Measurements from ENCODE around the gene MED17.

The MED17 gene

GRCh38 chr11:93775289-93775688 is 8.8 kb upstream of the MED17 start:
- H3K36me3 ChIP-seq (ENCODE audit: insufficient read depth, low read length) = no peaks in the 10 kb centered on the region; the same call in 1 of the 2 replicates
- H3K79me2 ChIP-seq (ENCODE audit: control insufficient read depth, insufficient read depth, low read length, unreplicated experiment) = no peaks in the 10 kb centered on the region
- no peak overlapping the region for H2AFZ ChIP-seq (ENCODE audit: low read length, unreplicated experiment)
- no peak overlapping the region for H3K27ac ChIP-seq (ENCODE audit: low read depth, low read length)
- no peaks in the 10 kb centered on the region for H3K4me1 ChIP-seq (ENCODE audit: control insufficient read depth, insufficient read depth, low read length, unreplicated experiment)
- H3K27me3 ChIP-seq (ENCODE audit: insufficient read depth, low read length) = no peaks in the 10 kb centered on the region
- no peak overlapping the region for H3K4me3 ChIP-seq (ENCODE audit: low read depth, low read length)

DNA sequence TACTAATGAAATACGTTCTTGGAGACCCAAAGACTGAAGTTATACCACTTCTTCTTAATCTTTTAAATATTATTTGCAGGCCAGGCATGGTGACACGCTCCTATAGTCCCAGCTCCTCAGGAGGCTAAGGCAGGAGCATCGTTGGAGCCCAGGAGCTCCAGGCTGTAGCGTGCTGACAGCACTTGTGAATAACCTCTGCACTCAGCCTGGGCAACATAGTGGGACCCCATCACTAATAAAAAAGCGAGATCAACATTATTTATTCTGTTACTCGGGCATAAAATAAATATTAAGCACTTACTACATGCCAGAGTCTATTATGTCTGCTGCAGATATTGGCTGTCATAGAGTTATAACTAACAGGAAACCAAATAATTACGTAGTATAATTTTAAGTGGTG is 720 bp upstream of the MED17 start:
- H3K27me3 ChIP-seq (ENCODE audit: insufficient read depth, low read length) = no peaks in the 10 kb centered on the region
- H3K4me3 ChIP-seq (ENCODE audit: low read depth, low read length) = peak overlapping the region; percentile 95
- H3K27ac ChIP-seq (ENCODE audit: low read depth, low read length) = no peak overlapping the region
- H2AFZ ChIP-seq (ENCODE audit: low read length, unreplicated experiment) = no peak overlapping the region
- peaks cover 20% of the 10 kb centered on the region for H3K4me1 ChIP-seq (ENCODE audit: control insufficient read depth, insufficient read depth, low read length, unreplicated experiment)
- no peaks in the 10 kb centered on the region; the same call in 1 of the 2 replicates for H3K36me3 ChIP-seq (ENCODE audit: insufficient read depth, low read length)
- H3K79me2 ChIP-seq (ENCODE audit: control insufficient read depth, insufficient read depth, low read length, unreplicated experiment) = peaks cover 41% of the 10 kb centered on the region

DNA sequence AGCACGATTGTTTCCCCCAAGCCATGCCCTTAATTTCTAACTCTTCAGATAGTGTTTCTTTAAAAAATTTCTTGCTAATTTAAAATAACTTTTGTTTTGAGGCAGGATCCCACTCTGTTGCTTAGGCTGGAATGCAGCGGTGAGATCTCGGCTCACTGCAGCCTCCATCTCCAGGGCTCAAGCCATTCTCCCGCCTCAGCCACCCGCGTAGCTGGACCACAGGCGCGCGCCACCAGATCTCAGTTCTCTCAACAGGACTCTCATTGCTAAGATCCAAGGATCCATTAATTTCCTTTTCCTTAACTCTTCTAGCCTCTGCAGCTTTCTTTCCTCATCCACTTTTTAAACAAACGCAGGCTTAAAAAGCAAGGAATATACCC is 327 bp upstream of the MED17 start:
- H2AFZ ChIP-seq (ENCODE audit: low read length, unreplicated experiment) = peak overlapping the region; percentile 61
- peak overlapping the region; percentile 69 for H3K27ac ChIP-seq (ENCODE audit: low read depth, low read length)
- no peaks in the 10 kb centered on the region; the same call in none of the 2 replicates for H3K36me3 ChIP-seq (ENCODE audit: insufficient read depth, low read length)
- no peaks in the 10 kb centered on the region for H3K27me3 ChIP-seq (ENCODE audit: insufficient read depth, low read length)
- peak overlapping the region; percentile 95 for H3K4me3 ChIP-seq (ENCODE audit: low read depth, low read length)
- H3K4me1 ChIP-seq (ENCODE audit: control insufficient read depth, insufficient read depth, low read length, unreplicated experiment) = peaks cover 20% of the 10 kb centered on the region
- H3K79me2 ChIP-seq (ENCODE audit: control insufficient read depth, insufficient read depth, low read length, unreplicated experiment) = peaks cover 43% of the 10 kb centered on the region

- Histone ChIP-seq H3K27me3 (ENCODE audit: insufficient read depth, low read length) (no peaks in the 10 kb centered on the region), H3K4me3 (ENCODE audit: low read depth, low read length) (peak overlapping the region; percentile 95), H3K4me1 (ENCODE audit: control insufficient read depth, insufficient read depth, low read length, unreplicated experiment) (peaks cover 20% of the 10 kb centered on the region), H3K79me2 (ENCODE audit: control insufficient read depth, insufficient read depth, low read length, unreplicated experiment) (peaks cover 55% of the 10 kb centered on the region), H3K36me3 (ENCODE audit: insufficient read depth, low read length) (peaks cover 7% of the 10 kb centered on the region), H3K27ac (ENCODE audit: low read depth, low read length) (peak overlapping the region; percentile 69; the same call in 1 of the 2 replicates), H2AFZ (ENCODE audit: low read length, unreplicated experiment) (peak overlapping the region; percentile 35)
Observed at GRCh38 chr11:93784935-93785360, 866 bp downstream of the MED17 start.

DNA sequence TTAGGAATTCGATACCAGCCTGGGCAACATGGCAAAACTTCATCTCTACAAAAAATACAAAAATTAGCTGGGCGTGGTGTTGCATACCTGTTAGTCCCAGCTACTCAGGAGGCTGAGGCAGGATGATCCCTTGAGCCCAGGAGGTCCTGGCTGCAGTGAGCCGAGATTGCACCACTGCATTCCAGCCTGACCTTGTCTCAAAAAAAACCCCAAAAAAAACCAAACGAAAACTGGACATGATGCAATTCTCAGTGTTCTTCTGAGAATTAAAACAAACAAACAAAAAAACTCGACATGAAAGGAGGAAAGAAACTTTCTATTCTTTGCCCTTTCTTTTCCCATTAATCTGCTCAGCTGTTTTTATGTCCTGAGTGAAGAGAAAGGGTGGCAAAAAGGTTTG is 7.4 kb downstream of the MED17 start:
- no peak overlapping the region for H2AFZ ChIP-seq (ENCODE audit: low read length, unreplicated experiment)
- no peak overlapping the region for H3K4me3 ChIP-seq (ENCODE audit: low read depth, low read length)
- H3K36me3 ChIP-seq (ENCODE audit: insufficient read depth, low read length) = peaks cover 53% of the 10 kb centered on the region
- H3K79me2 ChIP-seq (ENCODE audit: control insufficient read depth, insufficient read depth, low read length, unreplicated experiment) = peaks cover 34% of the 10 kb centered on the region
- H3K27me3 ChIP-seq (ENCODE audit: insufficient read depth, low read length) = no peaks in the 10 kb centered on the region
- H3K4me1 ChIP-seq (ENCODE audit: control insufficient read depth, insufficient read depth, low read length, unreplicated experiment) = peaks cover 12% of the 10 kb centered on the region
- no peak overlapping the region for H3K27ac ChIP-seq (ENCODE audit: low read depth, low read length)

DNA sequence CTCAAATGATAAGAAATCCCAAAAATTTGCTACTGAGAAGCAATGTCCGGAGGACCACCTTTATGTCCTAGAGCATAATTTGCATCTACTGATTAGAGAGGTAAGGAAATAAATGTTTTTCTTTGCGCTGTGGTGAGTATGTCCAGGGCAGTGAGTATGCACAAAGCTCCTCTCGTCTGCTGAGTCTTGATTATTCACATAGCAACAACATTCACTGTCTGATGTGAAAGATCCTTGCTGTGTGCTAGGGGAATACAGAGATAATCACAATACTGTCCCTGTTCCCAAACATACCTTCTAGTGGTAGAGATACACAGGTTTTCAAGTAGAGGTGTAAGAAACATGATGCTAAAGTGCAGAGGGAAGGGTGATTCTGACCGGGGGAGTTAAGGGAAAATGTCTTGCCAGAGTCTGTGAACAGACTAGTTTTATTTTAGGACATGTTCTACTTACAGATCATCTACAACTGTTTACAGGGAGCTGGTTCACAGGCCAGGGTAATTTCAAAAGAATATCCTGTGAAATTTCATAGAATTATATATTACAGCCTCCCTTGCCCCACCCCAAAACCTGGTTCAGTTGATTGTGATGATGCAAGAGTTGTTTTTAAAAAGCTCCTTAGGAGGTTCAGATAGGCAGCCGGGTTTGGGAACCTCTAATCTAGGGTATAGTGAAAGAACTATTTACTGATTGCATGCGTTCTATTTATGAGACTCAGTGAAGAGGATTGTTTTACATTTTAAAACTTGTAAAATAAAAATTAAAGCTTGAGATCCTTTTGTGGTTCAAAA is 12.6 kb downstream of the MED17 start:
- H3K4me3 ChIP-seq (ENCODE audit: low read depth, low read length) = no peak overlapping the region
- H3K79me2 ChIP-seq (ENCODE audit: control insufficient read depth, insufficient read depth, low read length, unreplicated experiment) = no peaks in the 10 kb centered on the region
- H2AFZ ChIP-seq (ENCODE audit: low read length, unreplicated experiment) = no peak overlapping the region
- no peaks in the 10 kb centered on the region for H3K4me1 ChIP-seq (ENCODE audit: control insufficient read depth, insufficient read depth, low read length, unreplicated experiment)
- H3K27ac ChIP-seq (ENCODE audit: low read depth, low read length) = no peak overlapping the region
- H3K36me3 ChIP-seq (ENCODE audit: insufficient read depth, low read length) = peaks cover 55% of the 10 kb centered on the region
- H3K27me3 ChIP-seq (ENCODE audit: insufficient read depth, low read length) = no peaks in the 10 kb centered on the region

DNA sequence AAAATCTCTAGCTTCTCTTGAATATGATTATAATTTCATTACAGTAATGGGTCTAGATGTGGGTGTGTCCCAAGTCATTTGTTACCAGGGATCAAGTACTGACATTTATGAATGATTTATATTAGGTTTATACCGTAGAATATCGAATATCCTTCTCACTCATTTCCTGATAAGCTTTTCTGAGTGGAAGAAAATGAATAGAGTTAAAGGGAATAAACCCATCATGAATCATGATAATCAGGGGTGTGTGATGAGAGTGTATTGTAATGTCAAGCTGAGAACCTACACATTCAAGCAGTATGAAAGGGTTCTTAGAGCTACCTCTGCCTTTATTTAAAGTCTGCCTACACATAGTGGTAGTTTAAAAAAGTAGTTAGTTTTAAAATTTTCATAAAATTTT is 17.3 kb downstream of the MED17 start:
- Histone ChIP-seq H2AFZ (ENCODE audit: low read length, unreplicated experiment) (no peak overlapping the region), H3K27me3 (ENCODE audit: insufficient read depth, low read length) (no peaks in the 10 kb centered on the region), H3K79me2 (ENCODE audit: control insufficient read depth, insufficient read depth, low read length, unreplicated experiment) (no peaks in the 10 kb centered on the region), H3K4me3 (ENCODE audit: low read depth, low read length) (no peak overlapping the region), H3K27ac (ENCODE audit: low read depth, low read length) (no peak overlapping the region), H3K36me3 (ENCODE audit: insufficient read depth, low read length) (peaks cover 36% of the 10 kb centered on the region), H3K4me1 (ENCODE audit: control insufficient read depth, insufficient read depth, low read length, unreplicated experiment) (no peaks in the 10 kb centered on the region)

GRCh38 chr11:93804879-93805278 is 20.8 kb downstream of the MED17 start:
- Histone ChIP-seq H3K27me3 (ENCODE audit: insufficient read depth, low read length) (no peaks in the 10 kb centered on the region), H3K36me3 (ENCODE audit: insufficient read depth, low read length) (peaks cover 35% of the 10 kb centered on the region), H3K4me3 (ENCODE audit: low read depth, low read length) (no peak overlapping the region), H2AFZ (ENCODE audit: low read length, unreplicated experiment) (no peak overlapping the region), H3K4me1 (ENCODE audit: control insufficient read depth, insufficient read depth, low read length, unreplicated experiment) (no peaks in the 10 kb centered on the region), H3K79me2 (ENCODE audit: control insufficient read depth, insufficient read depth, low read length, unreplicated experiment) (no peaks in the 10 kb centered on the region), H3K27ac (ENCODE audit: low read depth, low read length) (no peak overlapping the region)

DNA sequence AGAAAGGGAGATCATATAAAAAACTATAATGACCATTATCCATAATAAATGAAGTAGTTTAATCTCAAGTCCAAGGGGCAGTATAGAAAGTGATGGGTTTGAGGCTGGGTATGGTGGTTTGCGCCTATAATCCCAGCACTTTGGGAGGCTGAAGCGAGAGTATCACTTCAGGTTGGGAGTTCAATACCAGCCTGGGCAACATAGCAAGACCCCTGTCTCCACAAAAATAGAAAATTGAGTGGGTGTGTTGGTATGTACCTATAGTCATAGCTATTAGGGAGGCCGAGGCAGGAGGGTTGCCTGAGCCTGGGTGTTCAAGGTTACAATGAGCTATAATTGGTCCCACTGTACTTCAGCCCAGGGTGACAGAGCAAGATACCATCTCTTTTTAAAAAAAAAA is 23.9 kb downstream of the MED17 start:
- Histone ChIP-seq H3K27ac (ENCODE audit: low read depth, low read length) (no peak overlapping the region), H2AFZ (ENCODE audit: low read length, unreplicated experiment) (no peak overlapping the region), H3K79me2 (ENCODE audit: control insufficient read depth, insufficient read depth, low read length, unreplicated experiment) (no peaks in the 10 kb centered on the region), H3K36me3 (ENCODE audit: insufficient read depth, low read length) (peaks cover 39% of the 10 kb centered on the region), H3K4me1 (ENCODE audit: control insufficient read depth, insufficient read depth, low read length, unreplicated experiment) (no peaks in the 10 kb centered on the region), H3K4me3 (ENCODE audit: low read depth, low read length) (no peak overlapping the region), H3K27me3 (ENCODE audit: insufficient read depth, low read length) (no peaks in the 10 kb centered on the region)

DNA sequence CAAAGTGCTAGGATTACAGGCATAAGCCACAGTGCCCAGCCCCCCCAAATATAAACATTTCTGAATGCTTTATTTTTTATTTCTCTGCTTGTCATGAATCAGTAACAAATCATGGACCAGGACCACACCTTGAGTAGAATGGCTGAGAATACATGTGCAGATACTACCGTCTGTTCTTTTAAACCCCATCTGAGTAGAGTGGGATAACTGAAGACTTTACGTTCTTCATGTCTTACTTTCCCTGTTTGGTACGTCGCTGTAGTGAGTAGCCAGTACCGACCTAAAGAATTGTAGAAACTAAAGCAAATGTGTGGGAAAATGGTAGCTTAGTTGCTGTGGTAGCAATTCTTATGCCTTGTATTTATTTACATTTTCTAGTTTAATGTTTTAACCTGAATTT is 29.9 kb downstream of the MED17 start:
- Histone ChIP-seq H3K27me3 (ENCODE audit: insufficient read depth, low read length) (no peaks in the 10 kb centered on the region), H3K36me3 (ENCODE audit: insufficient read depth, low read length) (peaks cover 47% of the 10 kb centered on the region), H3K79me2 (ENCODE audit: control insufficient read depth, insufficient read depth, low read length, unreplicated experiment) (no peaks in the 10 kb centered on the region), H3K4me3 (ENCODE audit: low read depth, low read length) (no peak overlapping the region), H3K4me1 (ENCODE audit: control insufficient read depth, insufficient read depth, low read length, unreplicated experiment) (no peaks in the 10 kb centered on the region), H3K27ac (ENCODE audit: low read depth, low read length) (no peak overlapping the region), H2AFZ (ENCODE audit: low read length, unreplicated experiment) (no peak overlapping the region)

DNA sequence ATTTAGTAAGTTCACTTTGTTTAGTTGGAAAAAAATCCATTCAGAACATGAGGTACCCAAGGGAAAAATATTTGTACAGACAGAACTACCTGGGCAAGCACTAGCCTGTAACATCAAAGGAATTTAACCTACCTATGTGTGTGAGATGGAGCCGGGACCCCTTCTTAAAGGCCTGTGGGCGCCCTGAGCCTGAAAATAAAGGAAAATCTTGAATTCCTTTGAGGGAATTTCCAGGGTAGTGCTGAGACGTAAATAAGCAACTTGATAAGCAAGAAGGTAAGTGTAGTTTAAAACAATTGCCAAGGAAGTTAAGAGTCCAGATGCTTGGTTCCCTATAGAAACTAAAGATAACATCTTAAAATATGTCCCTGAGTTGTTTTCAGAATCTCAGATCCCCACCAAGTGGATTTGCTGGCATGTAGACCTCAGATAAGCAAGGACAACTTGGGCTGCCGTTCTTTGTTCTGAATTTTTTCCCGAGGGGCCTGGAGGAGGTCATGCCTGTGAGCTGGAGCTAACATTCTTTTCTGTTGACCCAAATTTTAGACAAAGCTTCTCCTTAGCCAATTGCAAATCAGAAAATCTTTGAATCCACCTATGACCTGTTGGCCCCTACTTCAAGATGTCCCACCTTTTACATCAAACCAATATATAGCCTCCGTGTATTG is 31.0 kb downstream of the MED17 start:
- H3K79me2 ChIP-seq (ENCODE audit: control insufficient read depth, insufficient read depth, low read length, unreplicated experiment) = no peaks in the 10 kb centered on the region
- no peak overlapping the region for H3K4me3 ChIP-seq (ENCODE audit: low read depth, low read length)
- no peak overlapping the region for H3K27ac ChIP-seq (ENCODE audit: low read depth, low read length)
- no peaks in the 10 kb centered on the region for H3K4me1 ChIP-seq (ENCODE audit: control insufficient read depth, insufficient read depth, low read length, unreplicated experiment)
- peaks cover 40% of the 10 kb centered on the region for H3K36me3 ChIP-seq (ENCODE audit: insufficient read depth, low read length)
- H2AFZ ChIP-seq (ENCODE audit: low read length, unreplicated experiment) = no peak overlapping the region
- no peaks in the 10 kb centered on the region for H3K27me3 ChIP-seq (ENCODE audit: insufficient read depth, low read length)
